Cortex of kidney (tissue), 1 donor: ENCODE data around the gene AAMP.

Experiments
- DNase-seq: peaks from one replicate; lab custom pipeline; 2025; lab: John Stamatoyannopoulos, UW

Gene AAMP

GRCh38 chr2:218294430-218295022 is 24.6 kb upstream of the AAMP start:
- DNase-seq: no peak

GRCh38 chr2:218293715-218294429 is 23.9 kb upstream of the AAMP start:
- no peak for DNase-seq

- no peak for DNase-seq
Observed at GRCh38 chr2:218292048-218293014, 22.4 kb upstream of the AAMP start, which contains the start of gene TMBIM1. TSS of gene TMBIM1 (minus strand) at chr2:218292503. CDS start at chr2:218282141, 10,362 bp downstream.

GRCh38 chr2:218291318-218292047 is 21.5 kb upstream of the AAMP start:
- DNase-seq: no peak

GRCh38 chr2:218290316-218291261 is 20.7 kb upstream of the AAMP start:
- DNase-seq: no peak

- no peak for DNase-seq
Observed at GRCh38 chr2:218289639-218290315, 19.8 kb upstream of the AAMP start.

GRCh38 chr2:218286570-218287459 is 16.9 kb upstream of the AAMP start:
- DNase-seq: no peak

- DNase-seq: no peak
Observed at GRCh38 chr2:218285604-218286003, 15.7 kb upstream of the AAMP start.

- DNase-seq: no peak
Observed at GRCh38 chr2:218284106-218284811, 14.3 kb upstream of the AAMP start.

- DNase-seq: no peak
Observed at GRCh38 chr2:218282173-218282991, 12.4 kb upstream of the AAMP start.

- no peak for DNase-seq
Observed at GRCh38 chr2:218281449-218281848, 11.5 kb upstream of the AAMP start.

- DNase-seq: no peak
Observed at GRCh38 chr2:218280260-218280870, 10.4 kb upstream of the AAMP start.

- DNase-seq: no peak
Observed at GRCh38 chr2:218278531-218279360, 8.8 kb upstream of the AAMP start.

GRCh38 chr2:218277921-218278320 is 8.0 kb upstream of the AAMP start:
- no peak for DNase-seq

- DNase-seq: no peak
Observed at GRCh38 chr2:218276986-218277755, 7.2 kb upstream of the AAMP start.
